Keratinocyte (primary cell): Measurements from ENCODE around the gene IER2.

Experiments used
- EZH2 ChIP-seq: IDR thresholded peaks from one replicate; pipeline ENCODE4 v1.6.1; 2012; ENCODE audit warnings: inconsistent platforms, mild to moderate bottlenecking, low read length, moderate library complexity
- TF ChIP-seq, protein P1 (sequence below), 3 experiments: IDR thresholded peaks in 1 of 3; conservative IDR thresholded peaks in 1 of 3; optimal IDR thresholded peaks in 1 of 3; 2 replicates in 2 of 3; 3 replicates in 1 of 3; pipeline versions ENCODE3 to v1.5.1; 2011; ENCODE audit warnings: low read length in 3 of 3, mild to moderate bottlenecking in 3 of 3, moderate library complexity in 2 of 3, control low read depth in 1 of 3, inconsistent platforms in 1 of 3; ENCODE audit not compliant: insufficient read depth in 2 of 3; ENCODE audit errors: extremely low read depth in 1 of 3

DNA sequence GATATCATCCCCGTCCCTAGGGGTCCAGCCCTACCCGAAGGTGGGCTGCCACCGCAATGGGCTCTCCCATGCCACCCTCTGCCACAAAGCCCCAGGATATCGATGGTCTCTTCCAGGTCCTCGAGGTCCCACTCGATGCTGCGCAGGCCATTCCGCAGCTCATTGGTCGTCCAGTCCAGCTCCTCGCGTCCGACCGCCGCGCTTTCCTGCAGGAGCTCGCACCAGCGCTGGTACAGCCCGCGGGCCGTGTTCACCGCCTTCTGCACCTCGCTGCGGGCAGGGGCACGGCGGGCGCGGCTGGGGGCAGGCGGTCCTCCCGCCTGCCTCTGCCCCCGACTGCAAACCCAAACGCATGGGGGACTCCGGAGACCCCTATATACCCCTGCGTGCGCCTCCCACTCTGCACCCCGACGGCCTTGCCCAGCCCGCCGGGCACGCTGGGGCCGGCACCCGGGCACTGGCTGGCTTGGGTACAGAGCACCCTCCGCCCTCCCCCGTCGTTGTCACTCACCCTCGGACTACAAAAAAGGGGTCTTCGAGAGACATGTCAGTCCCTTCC lies 504 bp upstream of the IER2 start:
- TF ChIP-seq, protein P1, sequence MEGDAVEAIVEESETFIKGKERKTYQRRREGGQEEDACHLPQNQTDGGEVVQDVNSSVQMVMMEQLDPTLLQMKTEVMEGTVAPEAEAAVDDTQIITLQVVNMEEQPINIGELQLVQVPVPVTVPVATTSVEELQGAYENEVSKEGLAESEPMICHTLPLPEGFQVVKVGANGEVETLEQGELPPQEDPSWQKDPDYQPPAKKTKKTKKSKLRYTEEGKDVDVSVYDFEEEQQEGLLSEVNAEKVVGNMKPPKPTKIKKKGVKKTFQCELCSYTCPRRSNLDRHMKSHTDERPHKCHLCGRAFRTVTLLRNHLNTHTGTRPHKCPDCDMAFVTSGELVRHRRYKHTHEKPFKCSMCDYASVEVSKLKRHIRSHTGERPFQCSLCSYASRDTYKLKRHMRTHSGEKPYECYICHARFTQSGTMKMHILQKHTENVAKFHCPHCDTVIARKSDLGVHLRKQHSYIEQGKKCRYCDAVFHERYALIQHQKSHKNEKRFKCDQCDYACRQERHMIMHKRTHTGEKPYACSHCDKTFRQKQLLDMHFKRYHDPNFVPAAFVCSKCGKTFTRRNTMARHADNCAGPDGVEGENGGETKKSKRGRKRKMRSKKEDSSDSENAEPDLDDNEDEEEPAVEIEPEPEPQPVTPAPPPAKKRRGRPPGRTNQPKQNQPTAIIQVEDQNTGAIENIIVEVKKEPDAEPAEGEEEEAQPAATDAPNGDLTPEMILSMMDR (optimal IDR thresholded peaks at IDR 0.05 in 1 of 3, IDR thresholded peaks at IDR 0.05 in 1 of 3, conservative IDR thresholded peaks at IDR 0.05 in 1 of 3; ENCODE audit: extremely low read depth in 1 of 3, insufficient read depth in 2 of 3, low read length in 3 of 3), result no peak
- TF ChIP-seq EZH2, result no peak
